ENCODE data around the gene MVB12A.

GRCh38 chr19:17424743-17425365 is 5.0 kb downstream of the MVB12A start:
- TF ChIP-seq CTCF (IDR thresholded peaks at IDR 0.05; ENCODE audit: insufficient read depth, low read depth, low read length) (peak; percentile 16), EZH2 (IDR thresholded peaks at IDR 0.05; ENCODE audit: insufficient read depth, low read length) (no peak)
